IPS DF 6.9 (cell line): Measurements from ENCODE around the gene PTPN14.

Experiments
- DNase-seq: peaks from one replicate; pipeline ENCODE4 v3.0.0-alpha.2; 2013; ENCODE audit warnings: low read depth, low spot score
- H3K27ac ChIP-seq: one replicate; pipeline ENCODE4 v1.5.1; 2013; ENCODE audit warnings: low read length, control low read depth
- H3K27me3 ChIP-seq: 2 replicates; pipeline ENCODE4 v1.6.1; 2013; ENCODE audit warnings: mild to moderate bottlenecking, low read length; ENCODE audit not compliant: control insufficient read depth, insufficient read depth
- H3K36me3 ChIP-seq: 2 replicates; pipeline ENCODE4 v1.6.1; 2013; ENCODE audit warnings: low read length; ENCODE audit not compliant: control insufficient read depth, insufficient read depth
- H3K4me1 ChIP-seq: 2 replicates; pipeline ENCODE4 v1.6.1; 2013; ENCODE audit warnings: low read length; ENCODE audit not compliant: control insufficient read depth, insufficient read depth
- H3K4me3 ChIP-seq: 2 replicates; pipeline ENCODE4 v1.5.1; 2013; ENCODE audit warnings: mild to moderate bottlenecking, low read length
- H3K9me3 ChIP-seq: 2 replicates; pipeline ENCODE4 v1.6.1; 2013; ENCODE audit warnings: low read length, inconsistent platforms; ENCODE audit not compliant: control insufficient read depth, insufficient read depth
- WGBS: extraction: QIAGEN DNeasy Blood & Tissue Kit; methylation state at CpG from one replicate; pipeline ENCODE4 v1.1.7; 2013; ENCODE audit warnings: mixed read lengths, missing lambda C conversion rate; ENCODE audit not compliant: insufficient read length, insufficient coverage; 5-methylcytosine and 5-hydroxymethylcytosine counted together

PTPN14 gene

DNA sequence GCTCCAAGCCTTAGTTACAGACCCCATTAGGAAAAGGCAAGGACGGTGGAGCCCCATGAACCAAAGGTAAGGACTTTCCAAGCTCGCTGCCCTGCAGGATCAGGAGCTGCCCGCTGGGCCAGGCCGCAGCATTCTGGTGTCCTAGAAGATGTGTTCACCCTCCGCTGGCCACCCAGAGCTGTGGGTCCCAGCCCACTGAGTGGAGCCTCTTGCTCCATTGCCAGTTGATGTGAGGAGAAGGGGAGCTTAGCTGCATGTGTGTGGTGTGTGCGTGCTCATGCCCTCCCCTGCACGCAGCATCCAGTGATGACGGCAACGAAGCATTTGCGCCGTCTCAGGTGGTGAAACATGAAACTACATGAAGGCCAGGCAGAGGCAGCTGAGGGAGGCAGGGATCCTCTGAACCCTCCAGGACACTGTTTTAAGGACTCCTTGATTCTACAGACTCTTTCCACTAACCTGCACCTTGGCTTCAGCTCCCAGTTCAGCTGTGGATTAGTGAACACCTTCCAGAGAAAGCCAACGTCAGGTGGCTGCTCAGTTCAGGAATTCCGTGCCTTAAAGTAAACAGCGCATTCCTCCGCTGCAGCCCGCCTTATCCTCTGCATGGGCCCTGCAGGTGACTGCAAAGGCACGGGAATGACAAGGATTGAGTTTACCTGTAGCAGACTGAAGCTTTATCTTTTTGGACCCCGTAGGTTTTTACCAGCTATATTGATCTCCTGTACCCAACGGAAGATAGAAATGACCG, 221.8 kb downstream of the PTPN14 start:
- peaks cover 2% of the 10 kb centered on the region for H3K4me1 ChIP-seq
- no peak overlapping the region for H3K27ac ChIP-seq
- no peaks in the 10 kb centered on the region for H3K27me3 ChIP-seq
- no CpG with 5 or more reads among the region's 20 CpGs for WGBS
- no peak for DNase-seq
- no peak overlapping the region for H3K4me3 ChIP-seq
- H3K36me3 ChIP-seq: 0 out of 2 replicates have a peak, but pooled peaks cover 2% of the 10 kb centered on the region
- no peaks in the 10 kb centered on the region for H3K9me3 ChIP-seq

- H3K27ac ChIP-seq: no peak overlapping the region
- H3K27me3 ChIP-seq: no peaks in the 10 kb centered on the region
- H3K9me3 ChIP-seq: no peaks in the 10 kb centered on the region
- peak; percentile 70 for DNase-seq
- H3K36me3 ChIP-seq: no peaks in the 10 kb centered on the region
- H3K4me1 ChIP-seq: no peaks in the 10 kb centered on the region; the same call in 1 of the 2 replicates
- WGBS: no CpG with 5 or more reads among the region's 11 CpGs
- H3K4me3 ChIP-seq: no peak overlapping the region
Observed at GRCh38 chr1:214328770-214329469, 222.5 kb downstream of the PTPN14 start.

DNA sequence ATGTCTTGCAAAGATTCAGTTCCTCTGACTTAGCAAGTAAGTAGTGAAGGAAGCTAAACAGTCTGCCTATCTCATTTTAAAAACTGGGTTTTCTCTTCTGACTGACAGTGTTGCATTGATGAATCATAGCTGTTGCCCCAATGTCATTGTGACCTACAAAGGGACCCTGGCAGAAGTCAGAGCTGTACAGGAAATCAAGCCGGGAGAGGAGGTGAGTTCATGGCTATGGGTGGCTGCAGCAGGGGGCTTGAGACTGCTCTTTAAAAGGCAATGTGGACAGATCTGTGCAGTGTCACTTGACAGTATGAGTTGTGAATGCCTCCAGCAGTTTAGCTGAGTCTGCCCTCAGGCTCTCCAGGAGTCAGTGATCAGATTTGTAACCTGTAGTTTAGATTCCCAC, 223.9 kb downstream of the PTPN14 start:
- Histone ChIP-seq H3K36me3 (no peaks in the 10 kb centered on the region), H3K4me1 (no peaks in the 10 kb centered on the region), H3K27ac (no peak overlapping the region), H3K9me3 (no peaks in the 10 kb centered on the region), H3K27me3 (no peaks in the 10 kb centered on the region), H3K4me3 (no peak overlapping the region)
- WGBS: no CpG with 5 or more reads among the region's 1 CpG
- no peak for DNase-seq

- H3K4me1 ChIP-seq: no peaks in the 10 kb centered on the region
- no peak overlapping the region for H3K27ac ChIP-seq
- no peaks in the 10 kb centered on the region for H3K36me3 ChIP-seq
- no peaks in the 10 kb centered on the region for H3K27me3 ChIP-seq
- H3K9me3 ChIP-seq: no peaks in the 10 kb centered on the region
- no CpG with 5 or more reads among the region's 5 CpGs for WGBS
- no peak for DNase-seq
- no peak overlapping the region for H3K4me3 ChIP-seq
Observed at GRCh38 chr1:214326406-214326805, 225.0 kb downstream of the PTPN14 start.

- Histone ChIP-seq H3K4me3 (no peak overlapping the region), H3K27ac (no peak overlapping the region), H3K4me1 (no peaks in the 10 kb centered on the region), H3K9me3 (no peaks in the 10 kb centered on the region), H3K27me3 (no peaks in the 10 kb centered on the region), H3K36me3 (no peaks in the 10 kb centered on the region)
- no peak for DNase-seq
- WGBS: no CpG with 5 or more reads among the region's 8 CpGs
Observed at GRCh38 chr1:214324896-214325800, 226.3 kb downstream of the PTPN14 start.

DNA sequence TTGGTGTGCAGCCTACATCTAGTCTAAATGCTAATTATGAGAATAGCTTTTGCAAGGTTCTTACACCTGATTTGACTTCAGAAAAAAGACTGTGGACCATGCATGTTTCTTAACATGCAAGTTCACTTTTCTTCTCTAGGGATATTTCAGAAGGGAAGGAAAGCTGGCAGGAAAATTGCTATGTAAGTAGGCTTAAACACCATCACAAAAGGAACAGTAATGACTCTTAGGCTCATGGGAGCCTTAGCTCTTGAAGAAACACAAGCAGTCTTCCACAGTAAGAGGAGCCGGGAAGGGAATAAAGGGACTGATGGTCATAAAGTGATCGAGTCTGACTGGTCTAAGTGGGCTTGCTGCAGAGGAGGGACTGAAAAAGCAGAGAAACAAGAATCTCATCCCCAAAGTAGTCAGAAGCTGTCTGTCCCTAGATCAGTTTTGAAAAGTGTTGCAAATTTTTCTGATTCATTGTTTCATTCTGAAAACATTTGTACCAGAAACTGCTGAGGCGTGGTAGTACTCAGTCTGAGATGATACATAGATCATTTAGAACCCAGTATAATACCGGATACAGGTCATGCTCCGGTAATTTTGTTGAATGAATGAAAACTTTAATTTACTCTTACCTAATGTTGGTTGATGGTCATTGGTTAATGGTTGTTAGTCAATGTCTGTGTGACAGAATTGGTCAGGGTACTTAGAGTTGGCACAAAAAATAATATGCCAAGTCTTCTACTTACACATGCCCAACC, 229.5 kb downstream of the PTPN14 start:
- WGBS: no CpG with 5 or more reads among the region's 5 CpGs
- no peaks in the 10 kb centered on the region; the same call in 1 of the 2 replicates for H3K9me3 ChIP-seq
- peaks cover 15% of the 10 kb centered on the region for H3K27me3 ChIP-seq
- no peaks in the 10 kb centered on the region for H3K36me3 ChIP-seq
- DNase-seq: no peak
- peaks cover 7% of the 10 kb centered on the region; the same call in 1 of the 2 replicates for H3K4me1 ChIP-seq
- no peak overlapping the region for H3K4me3 ChIP-seq
- no peak overlapping the region for H3K27ac ChIP-seq

- H3K36me3 ChIP-seq: no peaks in the 10 kb centered on the region
- H3K27me3 ChIP-seq: peaks cover 25% of the 10 kb centered on the region
- H3K9me3 ChIP-seq: no peaks in the 10 kb centered on the region; the same call in 1 of the 2 replicates
- DNase-seq: no peak
- H3K4me1 ChIP-seq: peaks cover 7% of the 10 kb centered on the region; the same call in 1 of the 2 replicates
- H3K4me3 ChIP-seq: no peak overlapping the region
- no CpG with 5 or more reads among the region's 5 CpGs for WGBS
- H3K27ac ChIP-seq: no peak overlapping the region
Observed at GRCh38 chr1:214319938-214320337, 231.5 kb downstream of the PTPN14 start.

DNA sequence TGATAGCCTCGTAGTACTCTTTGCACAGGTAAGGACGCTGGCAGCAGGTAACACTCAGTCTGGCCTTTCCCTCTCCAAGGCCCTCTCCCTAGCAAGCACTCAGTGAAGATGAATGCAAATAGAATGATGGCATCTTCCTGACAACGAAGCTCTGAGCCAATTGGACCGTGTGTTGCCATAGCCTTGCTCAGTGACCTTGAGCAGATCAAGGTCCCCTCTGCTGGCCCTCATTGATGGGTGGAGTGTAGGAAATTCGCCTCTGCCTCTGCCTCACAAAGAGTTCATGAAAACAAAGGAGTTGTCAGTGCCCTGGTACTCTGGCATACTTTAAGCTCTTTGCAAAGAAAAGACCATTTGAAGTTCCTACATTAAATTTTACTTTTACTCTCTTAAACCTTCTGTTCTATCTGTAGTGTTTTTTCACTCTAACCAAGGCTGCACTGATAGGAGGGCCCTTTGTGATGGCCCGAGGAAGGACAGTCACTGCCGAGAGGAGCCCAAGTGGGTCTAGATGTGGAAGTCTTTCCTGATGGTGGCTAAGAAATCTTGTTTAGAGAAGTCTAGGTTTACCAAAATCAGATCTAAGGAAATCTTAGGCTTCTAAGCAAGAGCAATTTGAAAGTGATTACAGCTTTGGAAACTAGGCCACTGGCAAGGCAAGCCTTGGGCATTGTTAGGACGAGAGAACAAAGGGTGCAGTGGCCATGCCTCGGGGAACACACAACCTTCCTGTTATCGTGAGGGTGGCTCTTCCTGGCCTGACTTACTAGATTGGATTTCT, 232.3 kb downstream of the PTPN14 start:
- Histone ChIP-seq H3K4me3 (no peak overlapping the region), H3K27ac (no peak overlapping the region), H3K9me3 (no peaks in the 10 kb centered on the region; the same call in 1 of the 2 replicates), H3K36me3 (no peaks in the 10 kb centered on the region), H3K27me3 (peaks cover 30% of the 10 kb centered on the region), H3K4me1 (peaks cover 7% of the 10 kb centered on the region; the same call in 1 of the 2 replicates)
- WGBS: no CpG with 5 or more reads among the region's 10 CpGs
- DNase-seq: no peak

- H3K4me3 ChIP-seq: no peak overlapping the region
- H3K4me1 ChIP-seq: peaks cover 7% of the 10 kb centered on the region; the same call in 1 of the 2 replicates
- no CpG with 5 or more reads among the region's 6 CpGs for WGBS
- no peaks in the 10 kb centered on the region; the same call in 1 of the 2 replicates for H3K9me3 ChIP-seq
- H3K27ac ChIP-seq: no peak overlapping the region
- H3K27me3 ChIP-seq: peaks cover 31% of the 10 kb centered on the region
- H3K36me3 ChIP-seq: no peaks in the 10 kb centered on the region
- no peak for DNase-seq
Observed at GRCh38 chr1:214318356-214318755, 233.0 kb downstream of the PTPN14 start.
